K562 (cell line): ENCODE measurements around the gene GLIS1.

ENCODE experiments used
- IFI16 ChIP-seq: fragments of 250-450 bp; sonication (Bioruptor Pico); IDR thresholded peaks from 2 replicates; pipeline ENCODE4 v2.1.2; 2022; ENCODE audit warnings: mild to moderate bottlenecking, inconsistent platforms
- MXI1 ChIP-seq: IDR thresholded peaks from 2 replicates; pipeline ENCODE4 v1.6.1; 2011; ENCODE audit warnings: low read depth, mild to moderate bottlenecking, improper control_type of control experiment, low read length
- NCOR1 ChIP-seq: fragments of 450-650 bp; IDR thresholded peaks from 2 replicates; pipeline ENCODE4 v1.6.1; 2016; ENCODE audit warnings: mild to moderate bottlenecking, moderate library complexity
- NRF1 ChIP-seq, 2 experiments: fragments of 450-650 bp; IDR thresholded peaks in 1 of 2; conservative IDR thresholded peaks in 1 of 2; 2 replicates each; pipeline ENCODE4 v1.6.1; 2014; ENCODE audit warnings: mild to moderate bottlenecking in 2 of 2
- POLR2A ChIP-seq: fragments of 450-650 bp; conservative IDR thresholded peaks from 2 replicates; pipeline ENCODE4 v1.6.1; 2016
- RHOXF2B ChIP-seq: fragments of 250-450 bp; sonication (Bioruptor Pico); conservative IDR thresholded peaks from 2 replicates; pipeline ENCODE4 v1.5.1; 2021
- SIN3B ChIP-seq: fragments of 450-650 bp; IDR thresholded peaks from 2 replicates; pipeline ENCODE4 v1.6.1; 2017; ENCODE audit warnings: low read depth, mild to moderate bottlenecking, moderate library complexity
- ZBTB17 ChIP-seq: fragments of 450-650 bp; formaldehyde crosslinking; IDR thresholded peaks from 2 replicates; pipeline ENCODE4 v1.4.0; 2020; ENCODE audit warnings: mild to moderate bottlenecking
- ZBTB8A ChIP-seq: fragments of 450-650 bp; IDR thresholded peaks from 2 replicates; pipeline ENCODE4 v1.6.1; 2018; ENCODE audit warnings: mild to moderate bottlenecking, moderate library complexity; ENCODE audit not compliant: partially characterized antibody
- ZC3H11A ChIP-seq: IDR thresholded peaks from 2 replicates; pipeline ENCODE4 v1.6.1; 2012; ENCODE audit warnings: low read depth, low read length, improper control_type of control experiment
- ZZZ3 ChIP-seq: fragments of 450-650 bp; IDR thresholded peaks from 2 replicates; pipeline ENCODE4 v1.6.1; 2016; ENCODE audit warnings: antibody characterized with exemption, mild to moderate bottlenecking, moderate library complexity
- TF ChIP-seq, protein P1 (sequence below): fragments of 450-650 bp; IDR thresholded peaks from 2 replicates; pipeline ENCODE4 v1.6.1; 2016; ENCODE audit warnings: borderline replicate concordance

DNA sequence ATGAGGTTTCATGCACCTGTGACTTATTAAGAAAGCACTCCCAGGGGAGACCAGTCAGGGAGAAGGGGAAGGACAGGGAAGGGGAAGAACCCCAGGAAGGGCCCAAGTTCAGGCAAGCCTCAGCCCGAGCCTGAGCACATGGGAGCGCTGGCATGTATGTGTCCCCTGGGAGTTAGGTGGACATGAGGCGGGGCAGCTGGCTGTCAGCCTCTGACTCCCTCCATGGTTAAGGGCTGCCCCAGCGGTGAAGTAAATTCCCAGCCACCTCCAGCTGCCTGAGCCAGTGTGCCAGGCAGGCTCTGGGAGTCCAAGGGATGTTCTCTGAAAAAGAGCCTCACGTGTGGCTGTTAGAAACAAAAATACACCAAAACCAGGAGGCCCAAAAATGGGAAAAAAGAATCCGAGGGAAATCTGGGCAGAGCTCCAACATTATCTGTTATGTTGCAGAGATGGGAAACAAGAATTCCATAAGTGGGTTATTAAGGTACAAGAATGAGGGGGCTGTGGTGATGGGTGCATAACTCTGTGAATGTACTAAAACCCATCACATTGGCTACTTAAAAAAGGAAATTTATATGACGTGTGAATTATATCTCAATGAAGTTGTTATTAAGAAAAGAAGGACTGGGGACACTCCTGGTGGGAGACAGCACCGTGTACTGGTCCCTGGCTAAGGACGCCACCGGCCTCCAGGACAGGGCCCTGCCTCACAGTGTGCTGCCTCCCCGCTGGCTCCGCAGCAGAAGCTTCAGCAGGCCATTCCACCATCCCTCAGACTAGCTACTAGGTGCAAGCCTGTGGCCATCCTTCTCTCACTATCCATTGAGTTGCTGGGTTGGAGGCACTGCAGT is 261.1 kb downstream of the GLIS1 start:
- TF ChIP-seq ZBTB8A (no peak), POLR2A (no peak), SIN3B (no peak), ZBTB17 (CRISPR knock-in tag) (no peak), ZC3H11A (no peak), RHOXF2B (CRISPR knock-in tag) (no peak), ZZZ3 (no peak), IFI16 (CRISPR knock-in tag) (no peak), MXI1 (no peak), NRF1 (conservative IDR thresholded peaks at IDR 0.05 in 1 of 2, IDR thresholded peaks at IDR 0.05 in 1 of 2) (no peak), NCOR1 (no peak)
- TF ChIP-seq, protein P1, sequence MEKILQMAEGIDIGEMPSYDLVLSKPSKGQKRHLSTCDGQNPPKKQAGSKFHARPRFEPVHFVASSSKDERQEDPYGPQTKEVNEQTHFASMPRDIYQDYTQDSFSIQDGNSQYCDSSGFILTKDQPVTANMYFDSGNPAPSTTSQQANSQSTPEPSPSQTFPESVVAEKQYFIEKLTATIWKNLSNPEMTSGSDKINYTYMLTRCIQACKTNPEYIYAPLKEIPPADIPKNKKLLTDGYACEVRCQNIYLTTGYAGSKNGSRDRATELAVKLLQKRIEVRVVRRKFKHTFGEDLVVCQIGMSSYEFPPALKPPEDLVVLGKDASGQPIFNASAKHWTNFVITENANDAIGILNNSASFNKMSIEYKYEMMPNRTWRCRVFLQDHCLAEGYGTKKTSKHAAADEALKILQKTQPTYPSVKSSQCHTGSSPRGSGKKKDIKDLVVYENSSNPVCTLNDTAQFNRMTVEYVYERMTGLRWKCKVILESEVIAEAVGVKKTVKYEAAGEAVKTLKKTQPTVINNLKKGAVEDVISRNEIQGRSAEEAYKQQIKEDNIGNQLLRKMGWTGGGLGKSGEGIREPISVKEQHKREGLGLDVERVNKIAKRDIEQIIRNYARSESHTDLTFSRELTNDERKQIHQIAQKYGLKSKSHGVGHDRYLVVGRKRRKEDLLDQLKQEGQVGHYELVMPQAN = no peak
